ENCODE data around the gene HOXB6. TPM values are rescaled to one million over a fixed set of nuclear protein-coding genes. Genes with fewer than 3 reads are reported as not detected.
A peak's percentile ranks its signal among the peaks of the same experiment; 100 is the strongest.

The HOXB6 gene
- total RNA-seq, 1 donor from 2014 or later, result 22.9 TPM

GRCh38 chr17:48583708-48584222, 21.0 kb downstream of the HOXB6 start:
- no peak for DNase-seq (ENCODE audit: low read depth)

- no peak for DNase-seq (ENCODE audit: low read depth)
Measured at GRCh38 chr17:48582750-48583069, 22.1 kb downstream of the HOXB6 start.

- DNase-seq (ENCODE audit: low read depth), result no peak
Measured at GRCh38 chr17:48579760-48580554, 24.8 kb downstream of the HOXB6 start.

GRCh38 chr17:48579471-48579759, 25.4 kb downstream of the HOXB6 start:
- DNase-seq (ENCODE audit: low read depth), result no peak

- no peak for DNase-seq (ENCODE audit: low read depth)
Measured at GRCh38 chr17:48578616-48579470, 25.9 kb downstream of the HOXB6 start.

- DNase-seq (ENCODE audit: low read depth), result peak; percentile 77
Measured at GRCh38 chr17:48577946-48578615, 26.7 kb downstream of the HOXB6 start, which contains the start of gene HOXB4. Gene HOXB4, minus strand, starts transcription at chr17:48578350. Its CDS starts 31 bp downstream, at chr17:48578319.

GRCh38 chr17:48577330-48577945, 27.3 kb downstream of the HOXB6 start:
- no peak for DNase-seq (ENCODE audit: low read depth)

- DNase-seq (ENCODE audit: low read depth), result no peak
Measured at GRCh38 chr17:48576479-48577309, 28.1 kb downstream of the HOXB6 start.

- no peak for DNase-seq (ENCODE audit: low read depth)
Measured at GRCh38 chr17:48575673-48576478, 28.9 kb downstream of the HOXB6 start.

GRCh38 chr17:48575066-48575582, 29.7 kb downstream of the HOXB6 start:
- DNase-seq (ENCODE audit: low read depth), result no peak

GRCh38 chr17:48574505-48575065, 30.2 kb downstream of the HOXB6 start:
- no peak for DNase-seq (ENCODE audit: low read depth)

- DNase-seq (ENCODE audit: low read depth), result no peak
Measured at GRCh38 chr17:48571826-48572417, 32.9 kb downstream of the HOXB6 start.

- no peak for DNase-seq (ENCODE audit: low read depth)
Measured at GRCh38 chr17:48571024-48571818, 33.6 kb downstream of the HOXB6 start.

GRCh38 chr17:48570325-48571023, 34.3 kb downstream of the HOXB6 start:
- DNase-seq (ENCODE audit: low read depth), result no peak

- no peak for DNase-seq (ENCODE audit: low read depth)
Measured at GRCh38 chr17:48569674-48570324, 35.0 kb downstream of the HOXB6 start.

- DNase-seq (ENCODE audit: low read depth), result no peak
Measured at GRCh38 chr17:48569240-48569582, 35.6 kb downstream of the HOXB6 start.
